ENCODE data around the gene ZNF547.

Gene ZNF547

DNA sequence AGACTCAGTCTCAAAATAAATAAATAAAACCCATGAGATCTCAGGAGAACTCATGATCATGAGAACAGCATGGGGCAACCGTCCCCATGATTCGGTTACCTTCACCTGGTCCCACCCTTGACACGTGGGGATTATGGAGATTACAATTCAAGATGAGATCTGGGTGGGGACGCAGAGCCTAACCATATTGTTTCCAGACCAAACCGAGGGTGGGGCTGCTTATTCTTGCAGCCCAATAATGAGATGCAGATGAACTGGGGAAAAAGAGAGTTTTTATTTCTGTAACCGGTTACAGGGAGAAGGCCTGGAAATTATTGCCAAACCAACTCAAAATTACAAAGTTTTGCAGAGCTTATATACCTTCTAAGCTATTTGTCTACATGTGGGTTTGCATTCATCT, 12.8 kb downstream of the ZNF547 start:
- no peak for DNase-seq

DNA sequence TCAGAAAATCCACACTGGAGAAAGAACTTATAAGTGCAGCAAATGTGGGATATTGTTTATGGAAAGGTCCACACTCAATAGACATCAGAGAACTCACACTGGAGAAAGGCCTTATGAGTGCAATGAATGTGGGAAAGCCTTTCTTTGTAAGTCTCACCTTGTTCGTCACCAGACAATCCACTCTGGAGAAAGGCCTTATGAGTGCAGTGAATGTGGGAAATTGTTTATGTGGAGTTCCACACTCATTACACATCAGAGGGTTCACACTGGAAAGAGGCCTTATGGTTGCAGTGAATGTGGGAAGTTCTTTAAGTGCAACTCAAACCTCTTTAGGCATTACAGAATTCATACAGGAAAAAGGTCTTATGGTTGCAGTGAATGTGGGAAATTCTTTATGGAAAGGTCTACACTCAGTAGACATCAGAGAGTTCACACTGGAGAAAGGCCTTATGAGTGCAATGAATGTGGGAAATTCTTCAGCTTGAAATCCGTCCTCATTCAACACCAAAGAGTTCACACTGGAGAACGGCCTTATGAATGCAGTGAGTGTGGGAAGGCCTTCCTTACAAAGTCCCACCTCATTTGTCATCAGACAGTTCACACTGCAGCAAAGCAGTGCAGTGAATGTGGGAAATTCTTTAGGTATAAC, 14.3 kb downstream of the ZNF547 start:
- no peak for DNase-seq

DNA sequence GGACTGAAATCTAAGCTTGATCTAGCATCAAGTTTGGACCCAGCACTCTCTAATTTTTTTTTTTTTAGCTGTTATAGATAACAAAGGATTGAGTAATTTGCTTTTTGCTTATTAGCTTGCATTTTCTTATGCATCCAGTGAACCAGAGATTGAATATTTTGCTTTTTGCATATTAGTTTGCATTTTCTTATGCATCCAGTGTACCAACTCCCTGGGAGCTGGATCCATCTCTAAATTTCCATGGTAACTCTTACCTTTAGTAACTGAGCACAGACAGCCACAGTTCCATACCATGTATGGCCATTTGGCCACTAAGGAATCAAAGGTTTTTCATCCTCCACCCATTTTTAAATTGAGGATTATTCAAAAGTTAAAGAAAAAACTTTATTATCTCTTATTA, 17.6 kb downstream of the ZNF547 start:
- no peak for DNase-seq

DNA sequence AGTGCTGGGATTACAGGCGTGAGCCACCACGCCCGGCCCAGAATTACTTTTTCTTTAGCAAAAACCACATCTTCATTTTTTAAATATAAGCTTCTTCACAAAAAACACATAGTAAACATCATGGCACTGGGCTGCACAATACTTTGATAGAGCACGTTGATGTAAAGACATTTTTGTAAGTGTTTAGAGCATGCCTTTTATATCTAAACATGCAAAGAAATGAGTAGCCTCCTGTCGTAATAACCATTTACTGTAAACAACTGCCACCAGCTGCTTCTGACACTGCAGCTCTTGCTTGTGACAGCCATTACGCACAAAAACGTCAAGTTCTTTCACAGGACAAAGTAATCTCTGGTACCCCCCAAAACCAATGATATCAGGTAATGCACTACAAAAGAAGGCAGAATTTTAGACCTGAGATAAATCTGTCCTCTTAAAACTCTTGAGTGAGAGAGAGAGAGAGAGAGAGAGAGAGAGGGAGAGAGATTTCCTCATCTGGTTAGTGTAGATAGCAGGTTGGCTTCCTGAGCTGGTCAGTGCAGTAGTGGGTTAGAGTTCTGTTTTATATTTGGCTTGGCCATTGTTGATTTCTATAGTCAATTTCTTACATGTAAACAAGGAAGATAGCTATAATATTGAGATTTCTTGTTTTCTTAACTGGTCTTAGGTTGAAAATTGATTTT, 19.6 kb downstream of the ZNF547 start:
- DNase-seq: no peak

DNA sequence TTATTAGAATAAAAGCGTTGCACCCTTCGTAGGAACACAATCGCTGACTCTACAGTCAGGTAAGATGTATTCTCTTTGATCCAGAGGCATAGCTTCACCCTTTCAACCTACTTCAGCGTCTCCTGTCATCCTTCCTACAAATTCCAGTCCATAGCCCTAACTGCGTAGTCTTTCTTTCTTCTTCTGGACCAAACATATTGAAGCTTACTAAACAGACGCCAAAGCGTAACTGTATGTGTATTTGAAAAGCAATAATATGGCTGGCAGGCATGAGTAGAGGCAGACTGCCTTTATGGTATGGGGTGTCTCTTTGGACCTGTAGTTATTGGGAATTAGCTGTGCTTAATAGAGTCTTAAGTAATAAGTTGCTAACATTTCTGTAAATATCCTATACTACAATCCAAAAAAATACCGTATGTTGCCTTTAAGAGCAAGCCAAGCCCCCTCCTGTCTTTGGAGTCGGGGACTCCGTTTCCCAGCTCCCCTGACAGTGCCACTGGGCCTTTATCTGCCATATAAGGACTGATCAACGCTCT, 25.9 kb downstream of the ZNF547 start:
- no peak for DNase-seq

DNA sequence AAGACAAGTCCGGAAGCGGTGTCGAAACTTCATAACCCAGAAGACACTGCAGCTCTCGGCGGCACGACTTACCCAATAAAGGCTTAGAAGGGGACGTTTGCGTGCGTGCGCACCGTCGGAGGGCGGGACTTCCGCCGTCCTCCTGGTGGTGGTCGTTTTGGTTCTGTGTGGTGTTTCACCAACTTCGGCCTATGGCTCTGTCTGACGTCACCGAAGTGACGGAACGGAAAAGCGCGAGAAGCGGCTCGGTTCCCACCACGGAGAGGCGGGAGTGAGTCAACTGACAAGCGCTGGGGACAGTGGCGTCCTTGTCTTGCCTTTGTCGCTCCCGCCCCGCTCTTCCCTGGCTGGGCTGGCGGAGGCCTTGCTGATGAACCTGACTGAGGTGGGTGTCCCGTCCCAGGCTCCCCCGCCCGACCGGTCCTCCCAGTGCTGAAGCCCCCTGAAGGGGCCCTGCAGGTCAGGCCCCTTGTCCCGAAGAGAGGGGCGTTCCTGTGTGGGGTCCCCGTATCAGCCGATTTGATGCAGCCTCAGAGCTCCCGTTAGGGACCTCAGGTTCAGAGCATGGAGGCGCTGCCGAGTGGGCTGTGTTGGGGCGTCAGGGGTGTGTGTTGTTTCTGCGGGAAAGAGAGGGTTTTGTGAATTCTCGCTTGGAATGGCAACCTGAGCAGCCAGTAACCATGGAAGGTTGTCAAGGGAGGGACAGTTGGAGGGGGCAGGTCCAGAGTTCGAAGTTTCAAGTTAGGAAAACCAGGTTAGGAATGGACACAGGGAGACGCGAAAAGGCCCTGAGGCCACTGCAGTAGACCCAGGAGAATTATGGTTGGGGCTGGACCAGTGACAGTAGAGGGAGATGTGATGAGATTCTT, 26.6 kb downstream of the ZNF547 start, which contains the start of gene ZNF548:
Gene ZNF548, plus strand, starts transcription at position 125 of the 869 bp plus-strand sequence. Its CDS starts 246 bp downstream, at position 371.
- peak; percentile 99 for DNase-seq

DNA sequence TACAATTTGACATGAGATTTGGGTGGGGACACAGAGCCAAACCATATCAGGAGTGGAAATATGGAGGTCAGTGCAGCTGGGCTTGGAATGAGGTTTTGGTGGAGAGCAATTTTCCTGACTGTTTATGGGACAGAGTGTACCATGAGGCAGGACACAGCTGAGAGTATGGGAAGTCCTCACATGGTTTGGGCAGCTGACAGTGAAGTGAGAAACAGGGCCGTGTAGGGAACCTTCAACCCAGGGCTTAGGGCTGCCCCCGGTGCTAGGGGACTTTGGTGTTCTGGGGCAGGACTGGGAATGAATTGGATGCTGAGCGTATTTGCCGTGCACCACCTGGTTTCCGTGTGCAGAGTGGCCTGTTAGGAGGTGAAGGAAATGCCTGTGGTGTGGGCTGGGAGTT, 32.4 kb downstream of the ZNF547 start:
- no peak for DNase-seq

DNA sequence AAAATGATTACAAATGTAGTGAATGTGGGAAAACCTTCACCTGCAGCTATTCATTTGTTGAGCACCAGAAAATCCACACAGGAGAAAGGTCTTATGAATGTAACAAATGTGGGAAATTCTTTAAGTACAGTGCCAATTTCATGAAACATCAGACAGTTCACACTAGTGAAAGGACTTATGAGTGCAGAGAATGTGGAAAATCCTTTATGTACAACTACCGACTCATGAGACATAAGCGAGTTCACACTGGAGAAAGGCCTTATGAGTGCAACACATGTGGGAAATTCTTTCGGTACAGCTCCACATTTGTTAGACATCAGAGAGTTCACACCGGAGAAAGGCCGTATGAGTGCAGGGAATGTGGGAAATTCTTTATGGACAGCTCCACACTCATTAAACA, 35.5 kb downstream of the ZNF547 start:
- no peak for DNase-seq

DNA sequence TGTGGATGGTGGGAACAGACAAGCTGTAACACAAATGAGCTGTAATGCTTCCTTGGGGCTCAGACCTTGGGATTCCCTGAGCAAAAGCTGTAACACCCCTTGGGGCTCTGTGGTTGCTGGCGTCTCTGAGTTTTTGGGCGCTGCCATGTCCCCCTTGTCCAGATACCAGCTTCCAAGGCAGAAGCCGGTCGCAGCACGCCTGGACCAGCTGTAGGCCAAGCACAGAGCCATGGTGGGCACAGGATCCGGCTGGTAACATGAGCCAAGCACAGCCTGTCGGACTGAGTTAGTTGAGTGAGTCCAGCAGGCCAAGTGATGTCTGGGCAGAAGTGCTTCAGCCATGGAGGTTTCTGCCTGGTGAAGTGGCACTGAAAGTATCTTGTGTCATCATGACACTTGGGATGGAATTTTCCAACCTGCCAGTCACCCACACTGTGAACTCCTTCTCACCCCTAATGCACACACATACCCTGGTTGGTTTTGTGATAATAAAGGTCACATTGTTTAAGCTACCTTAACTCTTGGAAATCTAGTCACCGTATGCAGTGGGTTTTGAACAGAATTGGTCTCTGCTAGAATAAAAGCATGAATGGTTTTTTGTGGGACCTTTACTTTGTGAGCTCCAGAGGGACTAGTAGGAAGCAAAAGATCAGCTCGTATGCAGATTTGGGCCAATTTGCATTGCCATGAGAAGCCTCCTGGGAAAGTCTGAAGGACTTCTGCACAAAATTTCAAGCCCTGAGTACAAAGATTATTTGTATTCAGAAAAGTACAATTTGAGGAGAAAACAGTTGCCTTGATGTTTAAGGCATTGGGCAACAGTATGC, 40.6 kb downstream of the ZNF547 start:
- no peak for DNase-seq

DNA sequence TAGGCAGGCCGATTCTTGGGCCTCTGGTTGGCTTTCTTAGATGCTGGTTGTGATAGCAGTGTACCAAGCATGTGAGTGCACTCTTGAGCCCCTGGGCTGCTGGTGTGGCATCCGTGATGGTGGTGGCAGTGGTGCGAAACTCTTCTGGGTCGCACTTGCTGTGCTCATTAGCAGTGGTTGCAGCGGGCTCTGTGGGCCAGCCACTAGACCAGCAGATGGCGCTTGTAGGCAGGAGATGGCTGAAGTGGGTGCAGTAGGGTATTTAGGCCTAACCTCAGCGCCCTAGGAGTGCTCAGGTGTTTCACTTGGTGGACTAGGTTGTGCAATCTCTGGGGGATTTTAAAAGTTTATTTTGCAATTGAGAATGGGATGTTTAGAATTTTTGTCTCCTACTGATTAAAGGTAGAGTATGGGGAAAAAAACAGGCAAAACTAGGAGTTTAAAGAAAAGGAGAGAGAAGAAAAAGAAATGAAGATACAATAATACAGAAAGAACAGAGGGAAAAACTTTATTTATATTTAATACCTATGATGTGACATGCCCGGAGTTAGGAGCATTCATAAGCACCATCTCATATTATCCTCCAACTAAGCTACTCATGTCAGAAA, 43.3 kb downstream of the ZNF547 start:
- DNase-seq: no peak

DNA sequence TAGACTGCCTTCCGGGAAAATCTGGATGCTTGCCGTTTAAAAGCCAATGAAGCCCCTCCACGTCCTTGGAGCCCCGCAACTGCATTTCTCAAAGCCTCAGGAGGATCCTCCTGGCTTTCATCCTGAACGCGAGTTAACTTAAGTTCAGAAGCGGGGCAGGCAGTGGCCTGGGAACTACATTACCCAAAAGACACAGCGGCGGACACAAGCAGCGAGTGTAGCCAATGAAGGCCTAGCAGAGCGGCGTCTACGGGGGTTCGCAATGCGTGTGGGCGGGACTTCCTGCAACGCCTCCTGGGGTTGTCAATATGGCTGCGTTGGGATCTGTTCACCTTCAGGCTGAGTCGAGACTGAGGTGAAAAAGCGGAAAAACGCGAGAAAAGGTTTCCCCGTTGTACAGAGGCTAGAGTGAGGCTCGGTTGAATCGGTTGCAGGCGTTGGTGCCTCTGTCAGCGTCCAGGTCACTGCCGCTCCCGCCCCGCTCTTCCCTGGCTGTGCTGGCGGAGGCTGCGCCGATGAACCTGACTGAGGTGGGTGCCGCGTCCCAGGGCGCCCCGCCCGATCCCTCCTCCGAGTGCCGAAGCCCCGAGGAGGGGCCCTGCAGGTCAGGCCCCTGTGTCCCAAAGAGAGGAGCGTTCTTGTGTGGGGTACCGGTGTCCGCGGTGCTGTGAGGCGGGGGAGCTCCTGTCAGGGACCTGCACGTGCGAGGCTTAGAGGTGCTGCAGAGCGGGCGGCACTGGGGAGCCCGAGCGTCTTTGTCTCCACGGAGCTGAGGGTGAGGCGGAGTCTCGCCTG, 47.7 kb downstream of the ZNF547 start, which contains the start of gene ZNF17:
Gene ZNF17, plus strand, starts transcription at position 285 of the 795 bp plus-strand sequence. CDS start 2,455 bp downstream, outside the sequence.
- peak; percentile 70 to 84 for DNase-seq

DNA sequence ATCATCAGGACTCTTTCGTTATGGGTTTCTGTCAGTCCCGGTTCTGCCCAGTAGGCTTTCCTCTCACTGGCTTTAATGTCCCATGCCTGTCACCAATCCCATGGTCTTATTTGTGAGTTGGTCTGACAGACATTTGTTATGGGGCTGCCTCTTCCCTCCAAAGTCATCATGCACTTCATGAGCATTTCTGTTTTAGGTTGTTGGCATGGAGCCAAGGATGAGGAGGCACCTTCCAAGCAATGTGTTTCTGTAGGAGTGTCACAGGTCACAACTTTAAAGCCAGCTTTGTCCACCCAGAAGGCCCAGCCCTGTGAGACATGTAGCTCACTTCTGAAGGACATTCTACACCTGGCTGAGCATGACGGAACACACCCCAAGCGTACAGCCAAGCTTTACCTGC, 56.1 kb downstream of the ZNF547 start:
- DNase-seq: no peak

DNA sequence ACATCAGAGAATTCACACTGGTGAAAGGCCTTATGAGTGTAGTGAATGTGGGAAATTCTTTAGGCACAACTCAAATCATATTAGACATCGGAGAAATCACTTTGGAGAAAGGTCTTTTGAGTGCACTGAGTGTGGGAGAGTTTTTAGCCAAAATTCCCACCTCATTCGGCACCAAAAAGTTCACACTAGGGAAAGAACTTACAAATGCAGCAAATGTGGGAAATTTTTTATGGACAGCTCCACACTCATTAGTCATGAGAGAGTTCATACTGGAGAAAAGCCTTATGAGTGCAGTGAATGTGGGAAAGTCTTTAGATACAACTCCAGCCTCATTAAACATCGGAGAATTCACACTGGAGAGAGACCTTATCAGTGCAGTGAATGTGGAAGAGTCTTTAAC, 57.7 kb downstream of the ZNF547 start:
- no peak for DNase-seq
